ENCODE data around the gene JAZF1. TPM values are rescaled to one million over a fixed set of nuclear protein-coding genes. Genes with fewer than 3 reads are reported as not detected.

Gene JAZF1
- total RNA-seq, 1 donor from 2014 or later, result 33.8 TPM

- H3K36me3 Mint-ChIP-seq (ENCODE audit: low read depth), result peaks cover 11% of the 10 kb centered on the region
- TF ChIP-seq, protein P1, sequence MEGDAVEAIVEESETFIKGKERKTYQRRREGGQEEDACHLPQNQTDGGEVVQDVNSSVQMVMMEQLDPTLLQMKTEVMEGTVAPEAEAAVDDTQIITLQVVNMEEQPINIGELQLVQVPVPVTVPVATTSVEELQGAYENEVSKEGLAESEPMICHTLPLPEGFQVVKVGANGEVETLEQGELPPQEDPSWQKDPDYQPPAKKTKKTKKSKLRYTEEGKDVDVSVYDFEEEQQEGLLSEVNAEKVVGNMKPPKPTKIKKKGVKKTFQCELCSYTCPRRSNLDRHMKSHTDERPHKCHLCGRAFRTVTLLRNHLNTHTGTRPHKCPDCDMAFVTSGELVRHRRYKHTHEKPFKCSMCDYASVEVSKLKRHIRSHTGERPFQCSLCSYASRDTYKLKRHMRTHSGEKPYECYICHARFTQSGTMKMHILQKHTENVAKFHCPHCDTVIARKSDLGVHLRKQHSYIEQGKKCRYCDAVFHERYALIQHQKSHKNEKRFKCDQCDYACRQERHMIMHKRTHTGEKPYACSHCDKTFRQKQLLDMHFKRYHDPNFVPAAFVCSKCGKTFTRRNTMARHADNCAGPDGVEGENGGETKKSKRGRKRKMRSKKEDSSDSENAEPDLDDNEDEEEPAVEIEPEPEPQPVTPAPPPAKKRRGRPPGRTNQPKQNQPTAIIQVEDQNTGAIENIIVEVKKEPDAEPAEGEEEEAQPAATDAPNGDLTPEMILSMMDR (IDR thresholded peaks at IDR 0.05), result no peak
- no peak overlapping the region for H3K27ac Mint-ChIP-seq (ENCODE audit: unreplicated experiment)
- no peak for DNase-seq (ENCODE audit: low spot score)
- H3K4me3 Mint-ChIP-seq (ENCODE audit: unreplicated experiment), result no peak overlapping the region
- H3K9me3 Mint-ChIP-seq (ENCODE audit: low read depth), result no peaks in the 10 kb centered on the region
- no peaks in the 10 kb centered on the region for H3K27me3 Mint-ChIP-seq (ENCODE audit: low read depth)
- H3K4me1 Mint-ChIP-seq (ENCODE audit: low read depth), result peaks cover 36% of the 10 kb centered on the region
Measured at GRCh38 chr7:27897441-27897847, 283.2 kb downstream of the JAZF1 start.

GRCh38 chr7:27897001-27897400 lies 283.6 kb downstream of the JAZF1 start:
- TF ChIP-seq, protein P1 (IDR thresholded peaks at IDR 0.05), result no peak
- Mint-ChIP-seq H3K4me3 (ENCODE audit: unreplicated experiment) (no peak overlapping the region), H3K36me3 (ENCODE audit: low read depth) (peaks cover 11% of the 10 kb centered on the region), H3K9me3 (ENCODE audit: low read depth) (no peaks in the 10 kb centered on the region), H3K27ac (ENCODE audit: unreplicated experiment) (no peak overlapping the region), H3K4me1 (ENCODE audit: low read depth) (peaks cover 40% of the 10 kb centered on the region), H3K27me3 (ENCODE audit: low read depth) (no peaks in the 10 kb centered on the region)
- DNase-seq (ENCODE audit: low spot score), result no peak

GRCh38 chr7:27895551-27895950 lies 285.0 kb downstream of the JAZF1 start:
- H3K36me3 Mint-ChIP-seq (ENCODE audit: low read depth), result peaks cover 11% of the 10 kb centered on the region
- H3K4me3 Mint-ChIP-seq (ENCODE audit: unreplicated experiment), result no peak overlapping the region
- H3K27ac Mint-ChIP-seq (ENCODE audit: unreplicated experiment), result no peak overlapping the region
- DNase-seq (ENCODE audit: low spot score), result no peak
- H3K9me3 Mint-ChIP-seq (ENCODE audit: low read depth), result no peaks in the 10 kb centered on the region
- H3K27me3 Mint-ChIP-seq (ENCODE audit: low read depth), result no peaks in the 10 kb centered on the region
- peaks cover 30% of the 10 kb centered on the region for H3K4me1 Mint-ChIP-seq (ENCODE audit: low read depth)
- TF ChIP-seq, protein P1 (IDR thresholded peaks at IDR 0.05), result no peak

DNA sequence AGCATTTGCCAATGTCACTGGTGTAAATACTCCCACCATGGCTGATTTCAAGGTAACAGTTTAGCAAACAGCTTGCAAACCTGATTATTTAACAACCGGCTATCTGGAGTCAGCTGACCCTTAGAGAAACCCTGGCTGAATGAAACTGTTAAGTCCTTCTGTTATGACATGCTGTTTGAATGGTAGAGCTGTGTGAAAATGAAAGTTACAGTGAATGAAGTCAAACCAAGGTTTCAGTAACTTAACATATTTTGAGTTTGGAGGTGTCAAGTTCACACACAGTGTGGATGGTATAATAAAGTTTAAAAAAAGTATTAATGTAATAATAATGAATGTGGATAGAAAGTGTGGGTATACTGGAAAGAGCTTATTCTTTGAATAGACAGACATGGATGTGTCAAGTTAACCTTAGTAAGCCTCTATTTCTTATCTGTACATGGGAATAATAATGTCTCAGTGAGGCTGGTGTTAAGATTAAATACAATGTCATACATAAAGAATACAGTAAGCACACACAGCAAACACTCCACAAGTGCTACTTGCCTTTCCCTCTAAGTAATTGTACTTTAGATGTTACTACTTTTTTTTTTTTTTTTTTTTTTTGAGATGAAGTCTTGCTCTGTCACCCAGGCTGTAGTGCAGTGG lies 290.3 kb downstream of the JAZF1 start:
- H3K9me3 Mint-ChIP-seq (ENCODE audit: low read depth), result peaks cover 4% of the 10 kb centered on the region
- DNase-seq (ENCODE audit: low spot score), result no peak
- no peaks in the 10 kb centered on the region for H3K27me3 Mint-ChIP-seq (ENCODE audit: low read depth)
- peaks cover 25% of the 10 kb centered on the region for H3K4me1 Mint-ChIP-seq (ENCODE audit: low read depth)
- H3K4me3 Mint-ChIP-seq (ENCODE audit: unreplicated experiment), result no peak overlapping the region
- peaks cover 14% of the 10 kb centered on the region for H3K36me3 Mint-ChIP-seq (ENCODE audit: low read depth)
- no peak overlapping the region for H3K27ac Mint-ChIP-seq (ENCODE audit: unreplicated experiment)
- TF ChIP-seq, protein P1 (IDR thresholded peaks at IDR 0.05), result no peak

DNA sequence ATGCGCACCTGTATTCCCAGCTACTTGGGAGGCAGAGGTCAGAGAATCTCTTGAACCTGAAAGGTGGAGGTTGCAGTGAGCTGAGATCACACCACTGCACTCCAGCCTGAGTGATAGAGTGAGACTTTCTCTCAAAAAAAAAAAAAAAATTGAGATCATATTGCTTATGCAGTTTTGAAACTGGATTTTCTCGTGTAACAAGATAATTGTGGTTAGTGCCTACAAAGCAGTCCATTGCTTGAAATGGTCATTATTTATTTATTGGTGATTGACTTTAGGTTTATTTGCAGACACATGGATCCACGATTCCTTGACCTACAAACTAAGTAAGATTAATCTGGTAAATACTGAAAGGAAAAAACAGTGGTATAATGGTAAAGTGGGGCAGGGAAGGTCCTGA lies 290.8 kb downstream of the JAZF1 start:
- Mint-ChIP-seq H3K4me1 (ENCODE audit: low read depth) (peaks cover 26% of the 10 kb centered on the region), H3K27me3 (ENCODE audit: low read depth) (no peaks in the 10 kb centered on the region), H3K36me3 (ENCODE audit: low read depth) (peaks cover 14% of the 10 kb centered on the region), H3K27ac (ENCODE audit: unreplicated experiment) (no peak overlapping the region), H3K9me3 (ENCODE audit: low read depth) (peaks cover 4% of the 10 kb centered on the region), H3K4me3 (ENCODE audit: unreplicated experiment) (no peak overlapping the region)
- TF ChIP-seq, protein P1 (IDR thresholded peaks at IDR 0.05), result no peak
- DNase-seq (ENCODE audit: low spot score), result no peak

All from chondrocyte (in vitro differentiated cells).